HepG2 (cell line): ENCODE data around the gene TRIM31. TPM values are rescaled to one million over a fixed set of nuclear protein-coding genes. Genes with fewer than 3 reads are reported as not detected.
A peak's percentile ranks its signal among the peaks of the same experiment; 100 is the strongest.

ENCODE experiments used
- CSRNP2 ChIP-seq: sonication (generic); formaldehyde crosslinking; conservative IDR thresholded peaks from 2 replicates; pipeline ENCODE4 v1.8.0; 2022; ENCODE audit warnings: low read depth, missing genetic modification reagents
- DNMT1 ChIP-seq: sonication (generic); formaldehyde crosslinking; IDR thresholded peaks from 2 replicates; pipeline ENCODE4 v1.5.1; 2020; ENCODE audit warnings: mild to moderate bottlenecking, missing genetic modification reagents
- ELF4 ChIP-seq: sonication (generic); formaldehyde crosslinking; IDR thresholded peaks from 2 replicates; pipeline ENCODE4 v1.5.0; 2020; ENCODE audit warnings: missing genetic modification reagents, mild to moderate bottlenecking, moderate library complexity, borderline replicate concordance
- FOXM1 ChIP-seq: sonication (generic); formaldehyde crosslinking; IDR thresholded peaks from 2 replicates; pipeline ENCODE4 v1.5.0; 2020; ENCODE audit warnings: missing genetic modification reagents
- GATAD2A ChIP-seq: IDR thresholded peaks from 2 replicates; pipeline ENCODE4 v1.6.1; 2016
- NFYB ChIP-seq: sonication (generic); formaldehyde crosslinking; IDR thresholded peaks from 2 replicates; pipeline ENCODE4 v1.4.0; 2020; ENCODE audit warnings: missing genetic modification reagents
- SOX6 ChIP-seq, 2 experiments: fragments of 450-650 bp in 1 of 2; sonication (generic) in 1 of 2; formaldehyde crosslinking in 1 of 2; IDR thresholded peaks; 2 replicates each; pipeline versions ENCODE4 v1.4.0 to v1.6.1; 2017 to 2020; ENCODE audit warnings: antibody characterized with exemption in 1 of 2, mild to moderate bottlenecking in 1 of 2, missing genetic modification reagents in 1 of 2
- USF2 ChIP-seq, 2 experiments: sonication (generic) in 1 of 2; formaldehyde crosslinking in 1 of 2; IDR thresholded peaks; 2 replicates each; pipeline versions ENCODE4 v1.5.1 to v1.6.1; 2011 to 2020; ENCODE audit warnings: borderline replicate concordance in 1 of 2, low read depth in 1 of 2, low read length in 1 of 2, mild to moderate bottlenecking in 1 of 2, missing genetic modification reagents in 1 of 2, moderate library complexity in 1 of 2
- ZFAT ChIP-seq: sonication (generic); formaldehyde crosslinking; conservative IDR thresholded peaks from 2 replicates; pipeline ENCODE4 v1.8.1; 2023; ENCODE audit warnings: missing genetic modification reagents, inconsistent platforms
- ZGPAT ChIP-seq: IDR thresholded peaks from 2 replicates; pipeline ENCODE4 v1.6.1; 2016; ENCODE audit warnings: mild to moderate bottlenecking
- ZNF230 ChIP-seq: sonication (generic); formaldehyde crosslinking; IDR thresholded peaks from 2 replicates; pipeline ENCODE4 v1.4.0; 2020; ENCODE audit warnings: mild to moderate bottlenecking, missing genetic modification reagents
- ZNF468 ChIP-seq: sonication (generic); formaldehyde crosslinking; IDR thresholded peaks from 2 replicates; pipeline ENCODE4 v1.8.0; 2022; ENCODE audit warnings: mild to moderate bottlenecking, moderate library complexity, missing genetic modification reagents
- ZNF563 ChIP-seq: sonication (generic); formaldehyde crosslinking; IDR thresholded peaks from 2 replicates; pipeline ENCODE4 v1.8.0; 2022; ENCODE audit warnings: mild to moderate bottlenecking, moderate library complexity, missing genetic modification reagents
- ZNF646 ChIP-seq: sonication (generic); formaldehyde crosslinking; IDR thresholded peaks from 2 replicates; pipeline ENCODE4 v1.9.0; 2021; ENCODE audit warnings: mild to moderate bottlenecking, missing genetic modification reagents
- ZNF878 ChIP-seq: sonication (generic); formaldehyde crosslinking; IDR thresholded peaks from 2 replicates; pipeline ENCODE4 v1.8.1; 2023; ENCODE audit warnings: mild to moderate bottlenecking, missing genetic modification reagents, moderate library complexity
- ZSCAN25 ChIP-seq: sonication (generic); formaldehyde crosslinking; IDR thresholded peaks from 2 replicates; pipeline ENCODE4 v1.8.0; 2022; ENCODE audit warnings: mild to moderate bottlenecking, missing genetic modification reagents
- polyA plus RNA-seq, 8 experiments: library from polyadenylated mRNA; depleted of rRNA in 3 of 8; stranded (reverse) in 7 of 8; unstranded in 1 of 8; fragments of >200 nt; fragmentation: Illumina TruSeq in 4 of 8; extraction: Trizol in 4 of 8; gene quantifications; 2 replicates each; pipeline versions ENCODE4 v1.2.1 to v1.2.3, GENCODE V29; 2011 to 2016; ENCODE audit warnings: low read depth in 4 of 8, missing spikeins in 1 of 8, mixed read lengths in 1 of 8; ENCODE audit not compliant: insufficient read depth in 1 of 8
- total RNA-seq, 5 experiments: library from RNA; depleted of rRNA; stranded (reverse); fragments of >200 nt; fragmentation: Illumina TruSeq; extraction: Trizol; gene quantifications; 2 replicates each; pipeline ENCODE4 v1.2.3, GENCODE V29; 2016; ENCODE audit warnings: low read depth in 1 of 5

Gene TRIM31
- total and polyA plus RNA-seq, 2 of the 13 experiments (the other 11 are each of a cell fraction or from before 2014, with no cell fraction given): 0.13 to 0.51 TPM

GRCh38 chr6:30130887-30131862 lies 18.3 kb upstream of the TRIM31 start (continued):
- TF ChIP-seq SOX6 (IDR thresholded peaks at IDR 0.05): no peak
- peak; percentile 59 for TF ChIP-seq SOX6 (CRISPR knock-in tag; IDR thresholded peaks at IDR 0.05)
- no peak for TF ChIP-seq ZNF468
- TF ChIP-seq ZFAT (CRISPR knock-in tag): no peak
- peak; percentile 68; the same call in 1 of the 2 replicates for TF ChIP-seq ZGPAT (CRISPR knock-in tag)
- TF ChIP-seq NFYB (CRISPR knock-in tag): no peak
- no peak for TF ChIP-seq ZNF563 (CRISPR knock-in tag)
- no peak for TF ChIP-seq USF2 (IDR thresholded peaks at IDR 0.05; ENCODE audit: low read depth, low read length)
- TF ChIP-seq USF2 (CRISPR knock-in tag; IDR thresholded peaks at IDR 0.05; ENCODE audit: borderline replicate concordance): no peak
- no peak for TF ChIP-seq DNMT1 (CRISPR knock-in tag)
- peak; percentile 90 for TF ChIP-seq GATAD2A (CRISPR knock-in tag)
- no peak for TF ChIP-seq CSRNP2 (CRISPR knock-in tag)
- TF ChIP-seq ZNF646 (CRISPR knock-in tag): no peak
- no peak for TF ChIP-seq ZNF878 (CRISPR knock-in tag)
- TF ChIP-seq FOXM1 (CRISPR knock-in tag): no peak
- no peak for TF ChIP-seq ZSCAN25 (CRISPR knock-in tag)
- TF ChIP-seq ELF4: no peak
- TF ChIP-seq ZNF230 (CRISPR knock-in tag): no peak
